Left kidney (tissue), 2 donors: Measurements from ENCODE around the gene NR2F2. TPM values are rescaled to one million over a fixed set of nuclear protein-coding genes. Genes with fewer than 3 reads are reported as not detected.

Experiments
- DNase-seq: peaks from one replicate; pipeline ENCODE4 v3.0.0-alpha.2; 2013
- polyA plus RNA-seq: library from polyadenylated mRNA; unstranded; fragments of 120-200 nt; gene quantifications from one replicate; pipeline ENCODE4 v1.2.1, GENCODE V29; 2013; ENCODE audit not compliant: insufficient read length

The NR2F2 gene
- polyA plus RNA-seq, 1 donor, result 348 TPM

- DNase-seq, result no peak
Measured at GRCh38 chr15:96314963-96315362, 15.5 kb upstream of the NR2F2 start.

- DNase-seq, result no peak
Measured at GRCh38 chr15:96316953-96317629, 13.4 kb upstream of the NR2F2 start.

- peak; percentile 44 for DNase-seq
Measured at GRCh38 chr15:96320107-96320506, 10.4 kb upstream of the NR2F2 start.

- DNase-seq, result peak; percentile 61
Measured at GRCh38 chr15:96320703-96321638, 9.5 kb upstream of the NR2F2 start.

- peak; percentile 63 for DNase-seq
Measured at GRCh38 chr15:96321639-96322535, 8.6 kb upstream of the NR2F2 start.

GRCh38 chr15:96322536-96323318, 7.8 kb upstream of the NR2F2 start:
- peak; percentile 83 for DNase-seq

GRCh38 chr15:96323319-96324145, 7.0 kb upstream of the NR2F2 start:
- no peak for DNase-seq

- peak; percentile 73 for DNase-seq
Measured at GRCh38 chr15:96324192-96324895, 6.2 kb upstream of the NR2F2 start.

GRCh38 chr15:96324940-96325540, 5.5 kb upstream of the NR2F2 start:
- DNase-seq, result peak; percentile 51

- DNase-seq, result peak; percentile 68
Measured at GRCh38 chr15:96325541-96326327, 4.8 kb upstream of the NR2F2 start.

- no peak for DNase-seq
Measured at GRCh38 chr15:96326328-96327154, 4.0 kb upstream of the NR2F2 start.

GRCh38 chr15:96327155-96327741, 3.3 kb upstream of the NR2F2 start:
- DNase-seq, result peak; percentile 94

- DNase-seq, result peak; percentile 43
Measured at GRCh38 chr15:96328181-96328876, 2.2 kb upstream of the NR2F2 start.

GRCh38 chr15:96328877-96329195, 1.7 kb upstream of the NR2F2 start:
- no peak for DNase-seq

- peak; percentile 53 for DNase-seq
Measured at GRCh38 chr15:96329403-96329981, 1.0 kb upstream of the NR2F2 start.

- no peak for DNase-seq
Measured at GRCh38 chr15:96330064-96330449, 443 bp upstream of the NR2F2 start.
